Effector memory CD8-positive, alpha-beta T cell (primary cell): ENCODE results near the gene COMTD1.
"Not testable (repeated sequence)": the region's sequence is repeated elsewhere in the genome, so short reads cannot be mapped to it uniquely, and the experiment has no call there.

Source experiments
- ATAC-seq: fragments of 150-1000 bp; cut with Tn5 transposase; replicated peaks from 2 replicates; pipeline ENCODE4 v1.10.0; 2021; ENCODE audit warnings: mild to moderate bottlenecking, moderate library complexity
- DNase-seq, 3 experiments: peaks; one replicate each; pipeline ENCODE4 v3.0.0; 2021
- H3K27ac Mint-ChIP-seq, 2 donors: one replicate each; pipeline ENCODE4 v1.8.0; 2022; ENCODE audit warnings: mild to moderate bottlenecking in 2 of 2, mixed read lengths in 2 of 2, moderate library complexity in 2 of 2
- H3K27me3 Mint-ChIP-seq, 2 donors: one replicate each; pipeline ENCODE4 v1.8.0; 2022; ENCODE audit warnings: mixed read lengths in 2 of 2
- H3K36me3 Mint-ChIP-seq: one replicate; pipeline ENCODE4 v1.8.0; 2022; ENCODE audit warnings: mild to moderate bottlenecking, moderate library complexity, mixed read lengths; ENCODE audit not compliant: insufficient read depth
- H3K4me1 Mint-ChIP-seq, 2 donors: one replicate each; pipeline ENCODE4 v1.8.0; 2022; ENCODE audit warnings: low read depth in 2 of 2, mixed read lengths in 2 of 2
- H3K4me3 Mint-ChIP-seq, 2 donors: one replicate each; pipeline ENCODE4 v1.8.0; 2022; ENCODE audit warnings: mild to moderate bottlenecking in 2 of 2, mixed read lengths in 2 of 2, moderate library complexity in 2 of 2
- H3K9me3 Mint-ChIP-seq, 2 donors: one replicate each; pipeline ENCODE4 v1.8.0; 2022; ENCODE audit warnings: mixed read lengths in 2 of 2

Gene COMTD1

DNA sequence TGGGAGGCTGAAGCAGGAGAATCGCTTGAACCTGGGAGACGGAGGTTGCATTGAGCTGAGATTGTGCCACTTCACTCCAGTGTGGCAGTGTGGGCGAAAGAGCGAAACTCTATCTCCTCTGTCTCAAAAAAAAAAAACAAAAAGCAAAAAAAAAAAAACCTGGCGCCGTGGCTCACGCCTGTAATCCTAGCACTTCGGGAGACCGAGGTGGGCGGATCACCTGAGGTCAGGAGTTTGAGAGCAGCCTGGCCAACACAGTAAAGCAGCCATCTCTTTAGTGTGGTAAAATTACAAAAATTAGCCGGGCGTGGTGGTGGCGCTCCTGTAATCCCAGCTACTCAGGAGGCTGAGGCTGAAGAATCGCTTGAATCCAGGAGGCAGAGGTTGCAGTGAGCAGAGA lies 29.1 kb downstream of the COMTD1 start:
- not testable (repeated sequence) for DNase-seq, H3K9me3 Mint-ChIP-seq, H3K27me3 Mint-ChIP-seq, H3K27ac Mint-ChIP-seq, H3K4me3 Mint-ChIP-seq, ATAC-seq
- peaks cover 6 to 12% of the 10 kb centered on the region in 2 donors for H3K4me1 Mint-ChIP-seq
- peaks cover 16% of the 10 kb centered on the region for H3K36me3 Mint-ChIP-seq

DNA sequence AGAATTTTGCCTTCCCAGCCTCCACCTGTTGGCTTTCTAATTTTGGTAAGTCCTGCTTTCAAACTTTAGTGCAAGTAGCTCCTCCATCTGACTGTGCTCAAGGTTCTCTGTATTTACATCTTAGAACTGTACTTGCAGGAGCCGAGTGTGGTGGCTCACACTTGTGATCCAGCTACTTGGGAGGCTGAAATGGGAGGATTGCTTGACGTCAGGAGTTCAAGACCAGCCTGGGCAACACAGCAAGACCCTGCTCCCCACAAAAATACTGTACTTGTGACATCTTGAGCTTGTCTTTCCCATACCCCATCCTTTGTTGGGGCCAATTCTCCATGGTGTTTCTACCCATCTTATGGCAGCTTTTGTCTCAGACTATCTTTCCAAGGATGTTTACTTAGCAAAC lies 29.8 kb downstream of the COMTD1 start:
- peaks cover 0 to 6% of the 10 kb centered on the region in 2 donors for H3K4me1 Mint-ChIP-seq
- H3K27me3 Mint-ChIP-seq = no peaks in the 10 kb centered on the region
- ATAC-seq = no peak
- no peak for DNase-seq
- peaks cover 11% of the 10 kb centered on the region for H3K36me3 Mint-ChIP-seq
- H3K9me3 Mint-ChIP-seq = no peaks in the 10 kb centered on the region
- no peak overlapping the region for H3K4me3 Mint-ChIP-seq
- H3K27ac Mint-ChIP-seq = no peak overlapping the region

DNA sequence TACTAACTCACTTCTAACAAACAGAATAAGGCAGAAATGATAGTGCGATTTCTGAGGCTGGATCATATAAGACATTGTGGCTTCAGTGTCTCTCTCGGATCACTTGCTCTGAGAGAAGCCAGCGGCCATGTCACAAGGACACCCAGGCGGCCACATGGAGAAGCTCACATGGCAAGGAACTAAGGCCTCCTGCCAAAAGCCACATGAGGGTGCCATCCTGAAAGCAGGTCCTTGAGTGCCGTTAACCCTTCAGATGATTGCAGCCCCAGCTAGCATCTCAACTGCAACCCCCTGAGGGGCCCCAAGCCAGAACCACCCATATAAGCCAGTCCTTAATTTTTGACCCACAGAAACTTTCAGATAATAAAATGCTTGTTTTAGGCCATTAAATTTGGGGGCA lies 32.0 kb downstream of the COMTD1 start:
- H3K27ac Mint-ChIP-seq = no peak overlapping the region
- no peaks in the 10 kb centered on the region for H3K36me3 Mint-ChIP-seq
- H3K9me3 Mint-ChIP-seq = no peaks in the 10 kb centered on the region
- ATAC-seq (no peak), DNase-seq (no peak)
- no peaks in the 10 kb centered on the region for H3K27me3 Mint-ChIP-seq
- H3K4me3 Mint-ChIP-seq = no peak overlapping the region
- no peaks in the 10 kb centered on the region for H3K4me1 Mint-ChIP-seq

DNA sequence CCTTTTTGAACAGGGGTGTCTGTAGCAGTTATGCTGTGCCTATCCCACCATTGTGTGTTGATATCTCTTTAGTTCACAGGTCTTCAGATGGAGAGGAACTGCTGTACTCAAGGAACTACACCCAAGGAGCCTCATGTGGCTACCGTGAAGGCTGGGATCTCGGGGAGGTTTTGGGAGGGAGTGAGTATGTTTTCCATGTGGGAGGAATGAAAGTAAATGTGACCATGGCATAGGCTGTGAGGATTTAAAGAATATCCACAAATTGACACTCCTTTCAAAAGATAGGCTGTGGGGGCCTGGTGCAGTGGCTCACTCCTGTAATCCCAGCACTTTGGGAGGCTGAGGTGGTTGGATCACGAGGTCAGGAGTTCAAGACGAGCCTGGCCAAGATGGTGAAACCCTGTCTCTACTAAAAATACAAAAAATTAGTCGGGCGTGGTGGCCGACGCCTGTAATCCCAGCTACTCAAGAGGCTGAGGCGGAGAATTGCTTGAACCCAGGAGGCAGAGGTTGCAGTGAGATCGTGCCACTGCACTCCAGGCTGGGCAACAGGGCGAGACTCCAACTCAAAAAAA lies 32.6 kb downstream of the COMTD1 start:
- H3K4me1 Mint-ChIP-seq, H3K27me3 Mint-ChIP-seq, H3K36me3 Mint-ChIP-seq, ATAC-seq, H3K4me3 Mint-ChIP-seq, H3K27ac Mint-ChIP-seq, H3K9me3 Mint-ChIP-seq, DNase-seq: not testable (repeated sequence)

GRCh38 chr10:75202321-75203045 lies 33.3 kb downstream of the COMTD1 start:
- DNase-seq (no peak), ATAC-seq (no peak)
- Mint-ChIP-seq H3K27ac (no peak overlapping the region), H3K9me3 (no peaks in the 10 kb centered on the region), H3K4me1 (no peaks in the 10 kb centered on the region), H3K27me3 (no peaks in the 10 kb centered on the region), H3K4me3 (no peak overlapping the region), H3K36me3 (no peaks in the 10 kb centered on the region)

GRCh38 chr10:75201793-75202307 lies 33.9 kb downstream of the COMTD1 start:
- Mint-ChIP-seq H3K4me3 (no peak overlapping the region), H3K27ac (no peak overlapping the region), H3K9me3 (no peaks in the 10 kb centered on the region), H3K4me1 (no peaks in the 10 kb centered on the region), H3K36me3 (no peaks in the 10 kb centered on the region), H3K27me3 (no peaks in the 10 kb centered on the region)
- ATAC-seq (no peak), DNase-seq (no peak)

DNA sequence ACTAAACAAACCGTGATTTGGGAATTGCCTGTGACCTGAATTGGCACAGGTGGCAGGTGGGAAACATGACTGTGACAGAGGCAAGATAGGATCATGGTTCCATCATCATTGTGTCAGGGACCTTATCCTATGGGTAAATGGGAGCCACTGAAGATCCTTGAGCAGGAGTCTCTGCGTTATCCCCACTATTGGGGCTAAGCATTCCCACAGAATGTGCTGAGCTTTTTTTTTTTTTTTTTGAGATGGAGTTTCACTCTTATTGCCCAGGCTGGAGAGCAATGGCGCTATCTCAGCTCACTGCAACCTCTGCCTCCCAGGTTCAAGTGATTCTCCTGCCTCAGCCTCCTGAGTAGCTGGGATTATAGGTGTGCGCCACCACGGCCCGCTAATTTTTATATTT lies 35.8 kb downstream of the COMTD1 start:
- H3K27ac Mint-ChIP-seq, H3K36me3 Mint-ChIP-seq, DNase-seq, H3K4me1 Mint-ChIP-seq, H3K27me3 Mint-ChIP-seq, ATAC-seq, H3K4me3 Mint-ChIP-seq, H3K9me3 Mint-ChIP-seq: not testable (repeated sequence)

DNA sequence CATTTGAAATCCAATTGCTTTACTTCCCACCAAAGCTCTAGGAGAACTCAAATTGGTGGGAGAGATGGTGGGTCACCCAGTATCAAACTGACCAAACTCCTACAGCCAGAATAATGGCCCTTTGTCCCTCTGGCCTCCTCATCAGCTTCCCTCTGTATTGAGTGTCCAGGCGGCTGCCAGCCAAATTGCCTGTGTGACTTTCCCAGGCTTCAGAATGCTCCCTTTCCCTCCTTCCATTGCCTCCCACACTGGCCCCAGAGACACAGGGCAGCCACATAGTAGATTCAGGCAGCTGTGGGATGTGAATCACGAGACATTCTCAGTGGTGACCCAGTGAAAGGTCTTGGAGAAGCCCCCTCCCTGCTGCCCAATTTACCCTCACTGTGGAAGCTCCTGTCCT lies 37.9 kb downstream of the COMTD1 start:
- ATAC-seq (no peak), DNase-seq (no peak)
- Mint-ChIP-seq H3K4me3 (no peak overlapping the region), H3K9me3 (no peaks in the 10 kb centered on the region), H3K27me3 (no peaks in the 10 kb centered on the region), H3K27ac (no peak overlapping the region), H3K4me1 (no peaks in the 10 kb centered on the region), H3K36me3 (no peaks in the 10 kb centered on the region)

DNA sequence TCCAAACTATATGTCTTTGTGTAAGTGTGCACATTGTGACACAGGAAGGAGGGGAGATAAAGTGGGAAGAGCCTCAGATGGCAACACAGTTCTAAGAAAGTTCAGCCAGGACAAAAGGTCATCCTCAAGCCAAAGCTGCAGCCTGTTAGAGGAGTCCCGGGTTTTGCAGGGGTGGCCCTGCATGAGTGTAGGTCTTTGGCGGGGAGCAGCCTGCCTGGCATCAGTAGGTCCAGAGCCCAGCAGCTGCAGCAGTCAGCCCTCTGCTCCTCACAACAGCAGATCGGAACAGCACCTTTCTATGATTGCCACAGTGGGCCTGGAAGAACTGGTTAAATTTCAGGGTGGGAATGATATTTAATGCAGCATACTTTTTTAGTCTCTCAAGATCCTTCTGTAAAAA lies 38.7 kb downstream of the COMTD1 start:
- DNase-seq (no peak), ATAC-seq (no peak)
- H3K4me1 Mint-ChIP-seq = no peaks in the 10 kb centered on the region
- no peaks in the 10 kb centered on the region for H3K9me3 Mint-ChIP-seq
- H3K4me3 Mint-ChIP-seq = no peak overlapping the region
- no peak overlapping the region for H3K27ac Mint-ChIP-seq
- H3K27me3 Mint-ChIP-seq = no peaks in the 10 kb centered on the region
- no peaks in the 10 kb centered on the region for H3K36me3 Mint-ChIP-seq

GRCh38 chr10:75195035-75195763 lies 40.6 kb downstream of the COMTD1 start:
- Mint-ChIP-seq H3K27me3 (no peaks in the 10 kb centered on the region), H3K27ac (no peak overlapping the region), H3K4me3 (no peak overlapping the region), H3K36me3 (no peaks in the 10 kb centered on the region), H3K9me3 (no peaks in the 10 kb centered on the region), H3K4me1 (no peaks in the 10 kb centered on the region)
- ATAC-seq (no peak), DNase-seq (no peak)

DNA sequence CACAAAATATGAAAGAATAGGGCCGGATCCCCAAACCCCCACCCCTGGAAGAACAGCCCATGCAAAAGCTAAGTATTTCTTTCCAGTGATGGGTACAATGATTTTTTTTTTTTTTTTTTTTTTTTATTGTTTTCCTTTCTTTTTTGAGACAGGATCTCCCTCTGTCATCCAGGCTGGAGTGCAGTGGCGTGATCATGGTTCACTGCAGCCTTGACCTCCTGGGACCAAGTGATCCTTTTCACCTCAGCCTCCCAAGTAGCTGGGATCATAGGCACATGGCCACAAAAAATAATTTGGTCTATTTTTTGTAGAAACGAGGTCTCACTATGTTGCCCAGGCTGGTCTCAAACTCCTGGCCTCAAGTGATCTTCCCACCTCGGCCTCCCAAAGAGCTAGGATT lies 41.1 kb downstream of the COMTD1 start:
- not testable (repeated sequence) for H3K27me3 Mint-ChIP-seq, H3K36me3 Mint-ChIP-seq, ATAC-seq, H3K27ac Mint-ChIP-seq, H3K4me3 Mint-ChIP-seq, DNase-seq, H3K4me1 Mint-ChIP-seq, H3K9me3 Mint-ChIP-seq

DNA sequence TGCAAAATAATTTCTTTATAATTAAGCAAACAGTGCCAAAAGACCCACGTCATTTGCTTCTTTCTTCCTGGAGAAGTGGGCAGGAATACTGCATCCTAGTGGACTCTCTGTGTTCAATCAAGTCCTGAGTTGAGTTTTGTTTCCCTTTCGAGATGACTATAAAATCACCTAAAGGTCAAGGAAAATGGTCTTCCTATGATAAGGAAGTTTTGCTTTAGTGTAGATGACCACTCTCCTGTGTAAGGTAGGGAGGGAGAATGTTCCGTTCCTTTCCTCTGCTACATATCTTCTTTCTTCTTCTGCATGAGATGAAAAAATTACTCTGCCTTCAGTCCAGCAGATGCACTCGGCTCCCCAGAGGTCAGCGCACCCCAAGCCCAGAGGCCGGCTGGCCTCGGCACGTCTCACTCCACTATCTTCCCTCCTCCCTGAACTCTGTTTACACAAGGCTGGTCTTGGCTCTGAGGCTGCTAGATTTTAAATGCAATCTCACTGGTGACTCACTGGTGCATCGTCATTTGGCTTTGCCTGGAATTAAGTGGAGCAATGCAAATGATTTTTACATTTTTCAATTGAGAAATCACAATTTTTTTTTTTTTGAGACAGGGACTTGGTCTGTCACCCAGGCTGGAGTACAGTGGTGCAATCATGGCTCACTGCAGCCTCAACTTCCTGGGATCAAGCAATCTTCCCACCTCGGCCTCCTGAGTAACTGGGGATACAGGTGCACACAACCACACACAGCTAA lies 43.8 kb downstream of the COMTD1 start:
- Mint-ChIP-seq H3K36me3 (no peaks in the 10 kb centered on the region), H3K27ac (no peak overlapping the region), H3K9me3 (no peaks in the 10 kb centered on the region), H3K4me3 (no peak overlapping the region), H3K4me1 (peaks cover 3 to 6% of the 10 kb centered on the region in 2 donors), H3K27me3 (no peaks in the 10 kb centered on the region)
- DNase-seq (no peak), ATAC-seq (no peak)

GRCh38 chr10:75189266-75190096 lies 46.3 kb downstream of the COMTD1 start:
- no peak overlapping the region for H3K4me3 Mint-ChIP-seq
- no peaks in the 10 kb centered on the region for H3K36me3 Mint-ChIP-seq
- H3K27me3 Mint-ChIP-seq = no peaks in the 10 kb centered on the region
- H3K27ac Mint-ChIP-seq = peak overlapping the region in 1 of 2 donors; percentile 55
- no peaks in the 10 kb centered on the region for H3K9me3 Mint-ChIP-seq
- H3K4me1 Mint-ChIP-seq = peaks cover 3 to 6% of the 10 kb centered on the region in 2 donors
- DNase-seq (no peak), ATAC-seq (no peak)
